Prostate gland (tissue), 2 donors: ENCODE data around the gene ADD3. TPM values are rescaled to one million over a fixed set of nuclear protein-coding genes. Genes with fewer than 3 reads are reported as not detected.

Source experiments
- DNase-seq: peaks from one replicate; pipeline ENCODE4 v3.0.0-alpha.2; 2019; ENCODE audit warnings: low spot score
- H3K27ac ChIP-seq, 2 donors: fragments of 200-600 bp; sonication (generic); 2 replicates each; pipeline ENCODE4 v1.5.1; 2017 to 2019
- H3K27me3 ChIP-seq: fragments of 200-600 bp; sonication (generic); replicated peaks from 2 replicates; pipeline ENCODE4 v1.5.1; 2019; ENCODE audit not compliant: insufficient read depth
- H3K36me3 ChIP-seq, 2 donors: fragments of 200-600 bp; sonication (generic); 1 replicate in 1 of 2; 2 replicates in 1 of 2; pipeline versions ENCODE4 v1.5.1 to v1.8.1; 2017 to 2019
- H3K4me1 ChIP-seq: fragments of 200-600 bp; sonication (generic); replicated peaks from 2 replicates; pipeline ENCODE4 v1.5.1; 2019
- H3K4me3 ChIP-seq, 2 donors: fragments of 200-600 bp; sonication (generic); 2 replicates each; pipeline ENCODE4 v1.5.1; 2017 to 2019
- H3K9me3 ChIP-seq: fragments of 200-600 bp; sonication (generic); 2 replicates; pipeline ENCODE4 v1.5.1; 2017
- POLR2A ChIP-seq: fragments of 450-650 bp; IDR thresholded peaks from one replicate; pipeline ENCODE4 v1.6.1; 2016; ENCODE audit warnings: antibody characterized with exemption, mild to moderate bottlenecking
- POLR2AphosphoS5 ChIP-seq: sonication (generic); formaldehyde crosslinking; IDR thresholded peaks from one replicate; pipeline ENCODE4 v1.6.1; 2017; ENCODE audit warnings: antibody characterized with exemption
- WGBS: methylation state at CpG from one replicate; pipeline ENCODE4 v1.1.5; 2018; 5-methylcytosine and 5-hydroxymethylcytosine counted together
- intact Hi-C: fragments of 100-400 bp; cut with DNase I; formaldehyde crosslinking; loops from one replicate; pipeline ENCODE4 v1.14.2; 2022
- total RNA-seq, 2 donors: library from RNA; depleted of rRNA; stranded (reverse); fragments of >200 nt; gene quantifications; one replicate each; pipeline ENCODE4 v1.1.0, GENCODE V29; 2016
- TF ChIP-seq, protein P1 (sequence below), 4 experiments: fragments of 200-600 bp in 2 of 4; fragments of 450-650 bp in 2 of 4; sonication (generic) in 2 of 4; IDR thresholded peaks; 1 replicate in 3 of 4; 2 replicates in 1 of 4; pipeline ENCODE4 v1.5.1; 2016 to 2019; ENCODE audit warnings: antibody characterized with exemption in 4 of 4, mild to moderate bottlenecking in 2 of 4, moderate library complexity in 2 of 4

The ADD3 gene
- total RNA-seq, 2 donors from 2014 or later: 76.4 to 127 TPM

GRCh38 chr10:110137142-110137545 lies 129.4 kb downstream of the ADD3 start:
- no peak for TF ChIP-seq POLR2A
- TF ChIP-seq, protein P1, sequence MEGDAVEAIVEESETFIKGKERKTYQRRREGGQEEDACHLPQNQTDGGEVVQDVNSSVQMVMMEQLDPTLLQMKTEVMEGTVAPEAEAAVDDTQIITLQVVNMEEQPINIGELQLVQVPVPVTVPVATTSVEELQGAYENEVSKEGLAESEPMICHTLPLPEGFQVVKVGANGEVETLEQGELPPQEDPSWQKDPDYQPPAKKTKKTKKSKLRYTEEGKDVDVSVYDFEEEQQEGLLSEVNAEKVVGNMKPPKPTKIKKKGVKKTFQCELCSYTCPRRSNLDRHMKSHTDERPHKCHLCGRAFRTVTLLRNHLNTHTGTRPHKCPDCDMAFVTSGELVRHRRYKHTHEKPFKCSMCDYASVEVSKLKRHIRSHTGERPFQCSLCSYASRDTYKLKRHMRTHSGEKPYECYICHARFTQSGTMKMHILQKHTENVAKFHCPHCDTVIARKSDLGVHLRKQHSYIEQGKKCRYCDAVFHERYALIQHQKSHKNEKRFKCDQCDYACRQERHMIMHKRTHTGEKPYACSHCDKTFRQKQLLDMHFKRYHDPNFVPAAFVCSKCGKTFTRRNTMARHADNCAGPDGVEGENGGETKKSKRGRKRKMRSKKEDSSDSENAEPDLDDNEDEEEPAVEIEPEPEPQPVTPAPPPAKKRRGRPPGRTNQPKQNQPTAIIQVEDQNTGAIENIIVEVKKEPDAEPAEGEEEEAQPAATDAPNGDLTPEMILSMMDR (IDR thresholded peaks at IDR 0.05): peak; percentile 70 to 93 (median 90)
- peak; percentile 66 for TF ChIP-seq POLR2AphosphoS5
- intact Hi-C loops: loop anchor here (5.0 kb wide), 5 partner anchors 70 to 410 kb away; partner anchors contain the start of genes MXI1 and SMNDC1

GRCh38 chr10:110138197-110138812 lies 130.5 kb downstream of the ADD3 start:
- DNase-seq: no peak
- Histone ChIP-seq H3K4me1 (no peaks in the 10 kb centered on the region), H3K36me3 (no peaks in the 10 kb centered on the region), H3K27ac (no peak overlapping the region), H3K9me3 (no peaks in the 10 kb centered on the region), H3K4me3 (no peak overlapping the region), H3K27me3 (no peaks in the 10 kb centered on the region)
- WGBS: 63% methylated on average over 5 of the region's 5 CpGs
- intact Hi-C loops: loop anchor here (5.0 kb wide), 5 partner anchors 69 to 409 kb away; partner anchors contain the start of genes MXI1 and SMNDC1
- TF ChIP-seq, protein P1 (IDR thresholded peaks at IDR 0.05): peak in 3 of 4 experiments; percentile 53 to 72 (median 57)
- no peak for TF ChIP-seq POLR2AphosphoS5
- TF ChIP-seq POLR2A: no peak

More at GRCh38 chr10:110137142-110137545, 129.4 kb downstream of the ADD3 start:
- peak; percentile 14 for DNase-seq
- H3K27ac ChIP-seq: peak overlapping the region in 1 of 2 donors; percentile 29
- H3K27me3 ChIP-seq: no peaks in the 10 kb centered on the region
- no peaks in the 10 kb centered on the region for H3K36me3 ChIP-seq
- H3K4me3 ChIP-seq: no peak overlapping the region
- H3K4me1 ChIP-seq: no peaks in the 10 kb centered on the region
- 2% methylated on average over 2 of the region's 2 CpGs for WGBS
- no peaks in the 10 kb centered on the region for H3K9me3 ChIP-seq

GRCh38 chr10:110141185-110141584 lies 133.4 kb downstream of the ADD3 start:
- Histone ChIP-seq H3K27ac (no peak overlapping the region), H3K36me3 (no peaks in the 10 kb centered on the region), H3K4me3 (no peak overlapping the region), H3K27me3 (no peaks in the 10 kb centered on the region), H3K9me3 (no peaks in the 10 kb centered on the region), H3K4me1 (no peaks in the 10 kb centered on the region)
- TF ChIP-seq, protein P1 (IDR thresholded peaks at IDR 0.05): no peak
- TF ChIP-seq POLR2A (no peak), POLR2AphosphoS5 (no peak)
- intact Hi-C loops: no loop called here
- WGBS: 74% methylated on average over 1 of the region's 1 CpG
- no peak for DNase-seq

- Histone ChIP-seq H3K9me3 (no peaks in the 10 kb centered on the region), H3K36me3 (no peaks in the 10 kb centered on the region), H3K27ac (no peak overlapping the region), H3K4me3 (no peak overlapping the region), H3K27me3 (no peaks in the 10 kb centered on the region), H3K4me1 (no peaks in the 10 kb centered on the region)
- intact Hi-C loops: no loop called here
- TF ChIP-seq POLR2AphosphoS5: no peak
- no peak for TF ChIP-seq POLR2A
- TF ChIP-seq, protein P1 (IDR thresholded peaks at IDR 0.05): no peak
- DNase-seq: no peak
- WGBS: 77% methylated on average over 9 of the region's 9 CpGs
These were observed 134.3 kb downstream of the ADD3 start for GRCh38 chr10:110141871-110142635.
